Left cardiac atrium (tissue), 4 donors: Measurements from ENCODE around the gene GPS1. TPM values are rescaled to one million over a fixed set of nuclear protein-coding genes. Genes with fewer than 3 reads are reported as not detected.

Experiments
- ATAC-seq, 2 donors: fragments of 200-7000 bp; cut with Tn5 transposase; one replicate each; pipeline ENCODE4 v1.9.1; 2020; ENCODE audit warnings: mild to moderate bottlenecking in 2 of 2, moderate library complexity in 2 of 2
- DNase-seq: peaks from one replicate; pipeline ENCODE4 v3.0.0-alpha.2; 2020
- intact Hi-C, 2 donors: fragments of 100-400 bp; cut with DNase I; formaldehyde crosslinking; loops; one replicate each; pipeline versions ENCODE4 v1.14.1 to v1.15.1; 2022 to 2023
- total RNA-seq, 2 donors: library from RNA; stranded (reverse); fragmentation: NEBNext Ultra II Directional; extraction: Animal tissue kit (Norgen Biotek cat#: 25700); gene quantifications; one replicate each; pipeline ENCODE4 v1.2.1, GENCODE V29; 2021
- donor health status: DM: no; HTN: yes; CAD: no.
- donor health status: DM: no; HTN: yes; CAD: no; lungs with severe emphysema.
- donor health status: DM: yes; HTN: yes; CAD: no.
- donor health status: Dilated cardiomyopathy.

Gene GPS1
- total RNA-seq, 2 donors from 2014 or later: 72.2 to 79.3 TPM

DNA sequence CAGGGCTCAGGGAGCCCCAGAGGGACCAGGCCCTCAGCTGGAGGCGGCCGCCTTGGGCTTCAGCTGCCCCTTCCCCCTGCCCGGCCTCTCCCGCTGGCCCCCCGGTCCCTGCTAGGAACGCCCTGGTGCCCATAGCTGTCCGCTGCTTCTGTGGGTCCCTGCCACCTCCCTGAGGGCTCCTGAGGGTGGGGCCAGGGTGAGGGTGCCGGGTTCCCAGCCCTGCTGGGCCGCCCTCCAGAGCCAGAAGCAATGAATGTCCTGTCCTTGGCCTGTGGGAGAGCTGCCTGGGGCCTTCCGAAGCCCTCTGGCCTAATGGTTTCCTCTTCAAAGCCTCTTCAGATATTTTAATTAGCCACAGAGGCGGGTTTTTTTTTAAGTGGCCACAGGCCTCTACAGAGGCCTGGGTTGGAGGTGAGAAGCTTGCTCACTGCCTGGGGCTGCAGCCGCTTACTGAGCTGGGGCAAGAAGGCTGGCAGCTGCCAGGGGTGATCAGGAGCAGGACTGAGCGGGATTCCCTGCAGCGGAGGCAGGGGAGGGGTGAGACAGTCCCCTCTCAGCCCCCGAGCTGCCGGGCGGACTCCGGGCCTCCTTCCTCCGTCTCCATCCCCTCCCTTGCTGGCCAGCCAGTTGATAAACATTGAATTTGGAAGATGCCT is 38.9 kb upstream of the GPS1 start:
- intact Hi-C loops: loop anchor here in 1 of 2 donors (5.0 kb wide), 1 partner anchor 55 kb away; no protein-coding TSS in a partner anchor
- DNase-seq (no peak), ATAC-seq (peak in 1 of 2 donors; percentile 6)

DNA sequence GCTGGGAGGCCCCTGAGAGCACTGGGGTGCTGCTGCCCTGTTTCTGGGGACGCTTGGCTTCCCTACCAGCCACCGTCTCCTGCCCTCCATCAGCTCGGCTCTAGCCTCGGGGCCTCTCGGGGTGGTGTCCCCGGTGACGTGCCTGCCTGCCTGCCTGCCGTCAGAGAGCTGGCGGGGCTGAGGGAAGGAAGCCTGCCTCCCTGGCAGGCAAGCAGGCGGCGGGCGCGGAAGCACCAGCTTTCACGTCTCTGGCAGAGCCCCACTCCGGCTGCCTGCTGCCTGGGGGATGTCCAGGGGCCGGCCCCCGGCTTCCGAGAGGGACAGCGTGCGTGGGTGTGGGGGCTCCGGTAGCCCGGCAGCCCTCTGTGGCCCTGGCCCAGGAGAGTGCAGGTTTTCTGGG is 38.4 kb upstream of the GPS1 start:
- DNase-seq (no peak), ATAC-seq (peak; percentile 16 to 44)
- intact Hi-C loops: loop anchor here in 1 of 2 donors (5.0 kb wide), 1 partner anchor 56 kb away; no protein-coding TSS in a partner anchor

GRCh38 chr17:82013772-82014321 is 37.9 kb upstream of the GPS1 start:
- peak; percentile 8 to 44 for ATAC-seq
- intact Hi-C loops: loop anchor here in 1 of 2 donors (5.0 kb wide), 1 partner anchor 57 kb away; no protein-coding TSS in a partner anchor
- no peak for DNase-seq

- no peak for ATAC-seq
- intact Hi-C loops: loop anchor here in 1 of 2 donors (5.0 kb wide), 1 partner anchor 57 kb away; no protein-coding TSS in a partner anchor
- no peak for DNase-seq
These were observed 37.3 kb upstream of the GPS1 start for GRCh38 chr17:82014432-82014831.

DNA sequence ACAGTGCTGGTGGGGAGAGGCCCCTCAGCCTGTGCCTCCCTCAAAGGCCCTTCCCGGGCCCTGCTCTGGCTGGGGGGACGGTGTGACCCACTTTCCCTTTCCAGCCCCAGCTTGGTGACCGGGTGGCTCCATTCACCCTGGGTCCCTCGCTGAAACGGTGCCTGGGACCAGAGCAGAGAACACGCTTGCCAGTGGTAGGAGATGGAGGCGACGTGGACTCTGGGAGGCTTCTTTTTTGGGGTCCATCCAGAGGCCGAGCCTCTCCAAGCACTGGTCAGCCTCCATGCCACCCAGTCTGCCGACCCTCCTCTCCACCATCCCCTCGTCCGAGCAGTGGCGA is 36.8 kb upstream of the GPS1 start:
- DNase-seq (no peak), ATAC-seq (no peak)
- intact Hi-C loops: loop anchor here in 1 of 2 donors (5.0 kb wide), 1 partner anchor 58 kb away; no protein-coding TSS in a partner anchor

GRCh38 chr17:82015311-82015971 is 36.3 kb upstream of the GPS1 start:
- intact Hi-C loops: no loop called here
- ATAC-seq (no peak), DNase-seq (no peak)

GRCh38 chr17:82016061-82016874 is 35.4 kb upstream of the GPS1 start:
- DNase-seq (no peak), ATAC-seq (no peak)
- intact Hi-C loops: no loop called here

DNA sequence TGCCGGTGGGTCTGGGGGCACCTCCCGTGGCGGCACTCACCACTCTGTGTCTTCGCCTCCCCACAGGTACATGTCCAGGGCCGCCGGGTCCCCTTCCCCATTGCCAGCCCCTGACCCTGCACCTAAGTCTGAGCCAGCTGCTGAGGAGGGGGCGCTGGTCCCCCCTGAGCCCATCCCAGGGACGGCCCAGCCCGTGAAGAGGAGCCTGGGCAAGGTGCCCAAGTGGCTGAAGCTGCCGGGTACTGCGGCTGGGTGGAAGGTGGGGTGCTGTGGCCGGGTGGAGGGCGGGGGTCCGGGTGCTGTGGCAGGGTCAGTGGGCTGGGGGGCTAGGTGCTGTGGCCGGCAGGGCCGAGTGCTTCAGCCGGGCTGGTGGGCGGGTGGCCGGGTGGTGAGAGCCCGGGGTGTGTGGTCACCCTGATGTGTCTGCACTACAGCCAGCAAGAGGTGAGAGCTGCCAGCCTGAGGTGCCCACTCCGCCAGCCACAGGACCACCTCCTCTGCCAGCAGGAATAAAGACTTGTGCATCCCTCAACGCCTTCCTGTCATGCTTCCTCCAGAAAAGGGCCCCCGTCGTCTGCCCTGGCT is 34.7 kb upstream of the GPS1 start:
- no peak for DNase-seq
- intact Hi-C loops: no loop called here
- no peak for ATAC-seq

- intact Hi-C loops: no loop called here
- DNase-seq (no peak), ATAC-seq (no peak)
These were observed 34.0 kb upstream of the GPS1 start for GRCh38 chr17:82017612-82018151.

- no peak for ATAC-seq
- no peak for DNase-seq
- intact Hi-C loops: no loop called here
These were observed 33.3 kb upstream of the GPS1 start for GRCh38 chr17:82018152-82018988.

DNA sequence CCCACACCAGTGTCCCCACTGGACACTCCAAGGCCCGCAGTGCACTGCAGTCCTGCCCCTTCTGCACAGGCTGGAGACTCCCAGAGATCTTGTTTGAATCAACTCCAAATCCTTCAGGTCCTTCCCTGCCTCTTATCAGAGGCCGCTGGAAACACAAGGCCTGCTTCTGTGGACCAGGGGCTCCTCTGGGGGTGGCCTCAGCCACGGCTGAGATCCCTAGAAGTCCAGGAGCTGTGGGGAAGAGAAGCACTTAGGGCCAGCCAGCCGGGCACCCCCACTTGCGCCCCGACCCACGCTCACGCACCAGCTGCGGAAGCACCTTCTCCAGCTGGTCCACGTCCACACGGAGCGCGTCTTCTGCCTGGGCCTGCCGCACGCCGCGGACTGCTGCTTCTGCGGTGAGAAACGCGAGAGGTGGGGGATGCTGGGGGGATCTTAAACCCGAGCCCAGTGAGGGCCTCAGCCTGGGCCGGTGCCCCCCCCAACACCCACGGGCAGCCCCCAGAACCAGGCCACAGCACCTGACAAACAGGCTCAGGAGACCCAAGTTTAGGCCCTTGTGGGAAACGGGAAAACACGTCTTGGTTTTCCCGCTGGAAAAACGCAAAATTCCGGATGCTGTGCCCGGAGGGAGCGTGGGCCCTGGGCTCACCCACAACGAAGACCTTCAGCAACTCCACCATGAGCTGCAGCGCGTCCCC is 32.6 kb upstream of the GPS1 start:
- ATAC-seq (no peak), DNase-seq (no peak)
- intact Hi-C loops: no loop called here

DNA sequence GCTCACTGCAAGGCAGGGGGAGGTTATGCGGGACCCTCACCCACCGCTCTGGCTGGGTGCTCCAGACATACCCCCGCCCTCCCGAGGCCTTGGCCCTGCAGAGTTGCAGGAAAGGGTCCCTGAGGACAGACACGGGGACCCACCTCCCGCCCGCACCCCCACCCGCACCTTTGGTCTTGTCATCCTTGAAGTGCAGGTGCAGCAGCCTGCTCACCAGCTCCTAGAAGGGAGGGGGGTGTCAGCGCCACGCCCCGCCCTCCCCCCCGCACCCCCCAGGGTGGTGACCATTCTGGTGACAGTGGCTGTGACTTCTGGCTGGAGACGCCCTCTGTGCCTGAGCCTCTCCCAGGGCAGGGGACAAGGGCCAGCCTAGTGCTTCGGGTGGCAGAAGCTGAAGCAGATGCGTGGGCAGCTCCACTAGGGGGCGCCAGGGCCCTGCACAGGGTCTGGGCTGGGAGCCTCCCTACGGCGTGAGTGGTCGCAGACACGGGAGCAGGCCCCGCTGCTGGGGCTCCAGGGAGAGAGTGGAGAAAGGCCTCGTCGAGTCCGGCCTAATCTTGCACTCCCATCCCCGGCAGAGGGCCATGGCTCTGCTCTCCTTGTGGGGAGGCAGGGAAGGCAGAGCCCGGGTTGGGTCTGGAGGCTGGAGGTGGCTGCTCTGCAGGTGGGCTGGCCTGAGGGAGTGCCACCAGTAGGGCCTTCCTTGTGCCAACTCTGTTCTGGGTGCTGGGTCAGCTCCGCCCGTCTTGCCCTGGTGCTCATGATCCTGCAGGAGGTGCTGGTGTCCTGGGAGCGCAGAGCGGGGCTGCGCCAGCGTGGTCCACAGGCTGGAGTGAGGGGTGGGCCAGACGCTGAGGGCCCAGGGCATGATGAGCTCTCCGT is 31.8 kb upstream of the GPS1 start:
- intact Hi-C loops: loop anchor here in 1 of 2 donors (5.0 kb wide), 1 partner anchor 58 kb away; the partner anchor contains the start of gene NOTUM
- DNase-seq: peak; percentile 66

DNA sequence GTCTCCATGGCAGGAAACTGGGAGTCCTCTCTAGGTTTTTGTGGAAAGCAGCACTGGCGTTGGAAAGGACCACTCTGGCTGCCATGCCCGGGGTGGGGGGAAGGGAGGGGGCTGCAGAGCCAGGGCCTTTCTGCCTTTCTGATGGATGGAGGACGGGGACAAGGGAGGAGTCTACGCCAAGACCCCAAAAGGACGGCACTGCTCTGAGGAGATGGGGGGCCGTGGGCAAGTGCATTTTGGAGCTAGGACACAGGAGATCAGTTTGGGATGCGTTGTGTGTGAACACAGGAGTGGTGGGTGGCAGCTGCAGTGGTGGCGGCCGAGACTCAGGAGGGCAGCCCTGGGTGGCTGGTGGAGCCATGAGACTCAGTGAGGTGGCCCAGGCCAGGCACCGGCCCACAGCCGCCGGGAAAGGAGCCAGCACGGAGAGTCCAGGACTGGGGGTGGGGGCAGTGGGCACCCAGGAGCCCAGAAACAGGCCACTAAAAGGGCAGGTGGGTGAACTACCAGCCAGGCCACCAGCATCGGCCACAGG is 31.1 kb upstream of the GPS1 start:
- DNase-seq (no peak), ATAC-seq (no peak)
- intact Hi-C loops: loop anchor here (1.0 to 5.0 kb wide), 2 partner anchors 58 to 61 kb away; partner anchors contain the start of gene NOTUM (in 1 of the 2)

More for the DNA sequence above, 31.8 kb upstream of the GPS1 start:
- no peak for ATAC-seq

DNA sequence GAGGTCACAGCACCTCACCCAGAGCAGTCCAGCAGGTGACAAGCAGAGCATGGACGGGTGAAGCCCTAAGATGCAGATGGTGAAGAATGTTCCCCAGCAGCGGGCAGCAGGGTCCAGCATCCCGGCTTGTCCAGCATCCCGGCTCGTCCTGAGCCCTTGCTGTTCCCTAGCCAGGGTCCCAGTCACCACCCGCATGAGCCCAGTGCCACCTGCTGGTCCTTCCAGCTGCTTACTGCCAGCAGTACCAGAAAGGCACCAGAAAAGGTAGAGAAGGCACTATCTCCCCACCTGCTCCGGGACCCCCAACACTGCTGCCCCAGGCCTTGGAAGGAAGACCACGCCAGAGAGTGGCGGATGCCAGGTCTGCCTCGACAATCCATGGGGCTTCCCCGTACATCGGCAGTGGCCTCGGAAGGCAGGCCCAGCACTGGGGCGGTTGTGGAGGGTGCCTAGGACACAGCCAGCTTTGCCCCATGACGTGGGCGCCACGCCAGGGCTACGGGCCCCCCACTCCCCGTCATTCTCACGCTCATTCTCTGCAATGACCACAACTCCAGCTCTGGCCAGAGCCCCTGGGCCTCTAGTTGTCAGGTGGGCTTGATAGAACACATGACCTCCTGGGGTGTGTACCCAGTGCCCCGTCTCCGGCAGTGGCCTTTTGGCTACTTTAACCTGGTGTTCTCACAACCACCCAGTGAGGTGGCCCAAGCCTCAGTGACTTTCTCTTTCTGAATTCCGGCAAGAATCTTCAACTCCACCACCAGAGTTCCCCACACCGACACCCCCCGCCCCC is 30.4 kb upstream of the GPS1 start:
- DNase-seq: peak; percentile 79

GRCh38 chr17:82021900-82022309 is 29.8 kb upstream of the GPS1 start:
- no peak for DNase-seq
- intact Hi-C loops: loop anchor here (1.0 to 5.0 kb wide), 2 partner anchors 60 to 63 kb away; partner anchors contain the start of gene NOTUM (in 1 of the 2)

More for the DNA sequence above, 30.4 kb upstream of the GPS1 start:
- ATAC-seq: no peak
- intact Hi-C loops: loop anchor here (1.0 to 5.0 kb wide), 2 partner anchors 59 to 62 kb away; partner anchors contain the start of gene NOTUM (in 1 of the 2)

More at GRCh38 chr17:82021900-82022309, 29.8 kb upstream of the GPS1 start:
- ATAC-seq: no peak
